Progenitor cell of endocrine pancreas (in vitro differentiated cells): ENCODE data around the gene CSMD2. TPM values are rescaled to one million over a fixed set of nuclear protein-coding genes. Genes with fewer than 3 reads are reported as not detected.

ENCODE experiments used
- DNase-seq: peaks from one replicate; pipeline ENCODE4 v3.0.0; 2021; ENCODE audit warnings: low spot score; ENCODE audit not compliant: unreplicated experiment
- H3K27ac Mint-ChIP-seq: 2 replicates; pipeline ENCODE4 v1.8.0; 2021; ENCODE audit warnings: mild to moderate bottlenecking, moderate library complexity, mixed read lengths
- H3K27me3 Mint-ChIP-seq: 2 replicates; pipeline ENCODE4 v1.8.0; 2021; ENCODE audit warnings: mixed read lengths
- H3K36me3 Mint-ChIP-seq: 2 replicates; pipeline ENCODE4 v1.8.0; 2022; ENCODE audit warnings: mixed read lengths; ENCODE audit not compliant: insufficient read depth
- H3K4me1 Mint-ChIP-seq: 2 replicates; pipeline ENCODE4 v1.8.0; 2021; ENCODE audit warnings: low read depth, mixed read lengths
- H3K4me3 Mint-ChIP-seq: 2 replicates; pipeline ENCODE4 v1.8.0; 2021; ENCODE audit warnings: low read depth, mild to moderate bottlenecking, moderate library complexity, mixed read lengths
- H3K9me3 Mint-ChIP-seq: 2 replicates; pipeline ENCODE4 v1.8.0; 2021; ENCODE audit warnings: low read depth, mixed read lengths
- total RNA-seq: library from RNA; stranded (reverse); gene quantifications from 2 replicates; pipeline ENCODE4 v1.2.1, GENCODE V29; 2021
- TF ChIP-seq, protein P1 (sequence below): fragments of 200-600 bp; sonication (generic); IDR thresholded peaks from one replicate; pipeline ENCODE4 v1.5.0; 2021; ENCODE audit warnings: antibody characterized with exemption, mild to moderate bottlenecking; ENCODE audit not compliant: unreplicated experiment

CSMD2 gene
- total RNA-seq, 1 donor from 2014 or later: 0.38 TPM

- no peak for DNase-seq
- peaks cover 7% of the 10 kb centered on the region for H3K9me3 Mint-ChIP-seq
- no peaks in the 10 kb centered on the region for H3K36me3 Mint-ChIP-seq
- H3K4me1 Mint-ChIP-seq: no peaks in the 10 kb centered on the region
- H3K27me3 Mint-ChIP-seq: peaks cover 4% of the 10 kb centered on the region
- no peak overlapping the region for H3K4me3 Mint-ChIP-seq
- TF ChIP-seq, protein P1, sequence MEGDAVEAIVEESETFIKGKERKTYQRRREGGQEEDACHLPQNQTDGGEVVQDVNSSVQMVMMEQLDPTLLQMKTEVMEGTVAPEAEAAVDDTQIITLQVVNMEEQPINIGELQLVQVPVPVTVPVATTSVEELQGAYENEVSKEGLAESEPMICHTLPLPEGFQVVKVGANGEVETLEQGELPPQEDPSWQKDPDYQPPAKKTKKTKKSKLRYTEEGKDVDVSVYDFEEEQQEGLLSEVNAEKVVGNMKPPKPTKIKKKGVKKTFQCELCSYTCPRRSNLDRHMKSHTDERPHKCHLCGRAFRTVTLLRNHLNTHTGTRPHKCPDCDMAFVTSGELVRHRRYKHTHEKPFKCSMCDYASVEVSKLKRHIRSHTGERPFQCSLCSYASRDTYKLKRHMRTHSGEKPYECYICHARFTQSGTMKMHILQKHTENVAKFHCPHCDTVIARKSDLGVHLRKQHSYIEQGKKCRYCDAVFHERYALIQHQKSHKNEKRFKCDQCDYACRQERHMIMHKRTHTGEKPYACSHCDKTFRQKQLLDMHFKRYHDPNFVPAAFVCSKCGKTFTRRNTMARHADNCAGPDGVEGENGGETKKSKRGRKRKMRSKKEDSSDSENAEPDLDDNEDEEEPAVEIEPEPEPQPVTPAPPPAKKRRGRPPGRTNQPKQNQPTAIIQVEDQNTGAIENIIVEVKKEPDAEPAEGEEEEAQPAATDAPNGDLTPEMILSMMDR: no peak
- H3K27ac Mint-ChIP-seq: no peak overlapping the region
Measured at GRCh38 chr1:33703464-33703863, 461.6 kb downstream of the CSMD2 start.

DNA sequence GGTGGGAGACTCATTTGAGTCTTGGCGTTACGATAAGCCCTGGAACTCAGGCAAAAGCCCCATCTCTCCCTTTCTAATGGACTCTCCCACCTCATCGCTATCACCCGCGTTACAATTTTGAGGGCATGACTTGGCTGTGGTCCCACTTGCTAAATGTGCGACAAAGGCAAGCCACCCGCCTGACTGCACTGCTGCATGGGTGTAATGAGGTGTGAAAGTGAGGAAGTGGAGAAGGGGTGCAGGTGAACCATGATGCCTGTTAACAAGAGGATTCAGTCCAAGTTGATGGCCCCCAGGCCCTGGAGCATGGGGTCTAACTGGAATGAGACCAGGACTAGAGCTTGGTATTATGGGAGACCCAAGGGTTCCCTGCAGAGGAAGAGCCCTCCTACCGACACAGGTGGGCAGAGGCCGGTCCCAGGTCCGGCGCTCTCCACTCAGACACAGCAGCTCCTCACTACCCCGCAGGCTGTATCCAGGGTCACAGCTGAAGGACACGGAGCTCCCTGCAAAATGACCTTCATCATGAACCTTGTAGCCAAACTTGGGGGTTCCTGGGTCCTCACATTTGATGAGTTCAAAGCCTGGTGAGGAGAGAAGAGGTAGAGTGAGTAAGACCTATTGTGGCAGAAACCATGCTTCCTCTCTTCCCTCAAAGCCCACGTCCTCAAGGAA lies 466.5 kb downstream of the CSMD2 start:
- TF ChIP-seq, protein P1: no peak
- peaks cover 23% of the 10 kb centered on the region for H3K27me3 Mint-ChIP-seq
- no peak overlapping the region for H3K4me3 Mint-ChIP-seq
- peaks cover 7% of the 10 kb centered on the region for H3K9me3 Mint-ChIP-seq
- no peaks in the 10 kb centered on the region for H3K36me3 Mint-ChIP-seq
- no peak for DNase-seq
- no peaks in the 10 kb centered on the region for H3K4me1 Mint-ChIP-seq
- no peak overlapping the region for H3K27ac Mint-ChIP-seq

DNA sequence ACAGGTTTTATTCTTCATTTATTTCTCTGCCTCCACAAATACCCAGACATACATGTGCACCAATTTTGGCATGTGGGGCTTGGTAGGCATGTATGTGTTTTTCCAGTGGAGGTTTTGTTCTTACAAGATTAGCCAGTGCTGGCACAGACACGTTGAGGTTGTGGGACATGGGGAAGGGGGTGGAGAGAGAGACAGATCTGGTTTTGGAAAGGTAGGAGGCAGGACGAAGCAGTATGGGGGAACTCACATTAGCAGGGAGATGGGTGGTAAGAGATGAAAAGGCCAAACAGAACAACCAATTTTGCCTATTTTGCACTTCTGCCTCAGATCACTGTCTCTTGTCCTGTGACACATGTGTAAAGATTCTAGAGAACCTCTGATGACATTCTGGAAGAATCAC lies 467.2 kb downstream of the CSMD2 start:
- Mint-ChIP-seq H3K36me3 (no peaks in the 10 kb centered on the region), H3K27ac (no peak overlapping the region), H3K4me3 (no peak overlapping the region), H3K4me1 (no peaks in the 10 kb centered on the region), H3K9me3 (peaks cover 2% of the 10 kb centered on the region), H3K27me3 (peaks cover 27% of the 10 kb centered on the region)
- DNase-seq: no peak
- TF ChIP-seq, protein P1: no peak

GRCh38 chr1:33696962-33697361 lies 468.1 kb downstream of the CSMD2 start:
- H3K4me3 Mint-ChIP-seq: no peak overlapping the region
- H3K27ac Mint-ChIP-seq: no peak overlapping the region
- H3K27me3 Mint-ChIP-seq: peaks cover 27% of the 10 kb centered on the region
- TF ChIP-seq, protein P1: no peak
- no peaks in the 10 kb centered on the region for H3K4me1 Mint-ChIP-seq
- DNase-seq: no peak
- H3K36me3 Mint-ChIP-seq: no peaks in the 10 kb centered on the region
- peaks cover 2% of the 10 kb centered on the region for H3K9me3 Mint-ChIP-seq

DNA sequence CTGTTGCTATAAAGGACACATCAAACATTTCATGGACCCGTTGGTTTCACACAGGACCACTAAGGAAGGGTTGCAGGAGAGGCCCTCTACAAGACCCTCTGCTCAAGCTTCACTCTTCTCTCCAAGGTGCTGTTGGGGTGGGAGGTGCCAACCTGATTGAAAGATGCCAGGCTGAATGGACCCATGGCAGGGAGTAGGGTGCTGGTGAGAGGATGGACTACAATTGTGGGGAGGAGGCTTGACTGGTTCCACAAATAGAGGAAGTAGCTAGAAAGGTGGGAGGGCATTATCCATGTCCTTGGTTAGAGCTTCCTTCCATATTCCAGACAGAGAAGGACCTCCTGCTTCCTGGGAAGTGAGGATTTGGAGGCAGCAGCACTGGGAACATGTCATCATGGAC lies 468.7 kb downstream of the CSMD2 start:
- Mint-ChIP-seq H3K4me1 (no peaks in the 10 kb centered on the region), H3K36me3 (no peaks in the 10 kb centered on the region), H3K9me3 (no peaks in the 10 kb centered on the region), H3K27ac (no peak overlapping the region), H3K4me3 (no peak overlapping the region), H3K27me3 (peaks cover 27% of the 10 kb centered on the region)
- TF ChIP-seq, protein P1: no peak
- DNase-seq: no peak
